Iris pigment epithelial cell (primary cell): ENCODE data around the gene BET1.
A peak's percentile ranks its signal among the peaks of the same experiment; 100 is the strongest.

Source experiments
- DNase-seq: peaks from one replicate; pipeline ENCODE4 v3.0.0-alpha.2; 2011; ENCODE audit warnings: low read depth

Gene BET1

DNA sequence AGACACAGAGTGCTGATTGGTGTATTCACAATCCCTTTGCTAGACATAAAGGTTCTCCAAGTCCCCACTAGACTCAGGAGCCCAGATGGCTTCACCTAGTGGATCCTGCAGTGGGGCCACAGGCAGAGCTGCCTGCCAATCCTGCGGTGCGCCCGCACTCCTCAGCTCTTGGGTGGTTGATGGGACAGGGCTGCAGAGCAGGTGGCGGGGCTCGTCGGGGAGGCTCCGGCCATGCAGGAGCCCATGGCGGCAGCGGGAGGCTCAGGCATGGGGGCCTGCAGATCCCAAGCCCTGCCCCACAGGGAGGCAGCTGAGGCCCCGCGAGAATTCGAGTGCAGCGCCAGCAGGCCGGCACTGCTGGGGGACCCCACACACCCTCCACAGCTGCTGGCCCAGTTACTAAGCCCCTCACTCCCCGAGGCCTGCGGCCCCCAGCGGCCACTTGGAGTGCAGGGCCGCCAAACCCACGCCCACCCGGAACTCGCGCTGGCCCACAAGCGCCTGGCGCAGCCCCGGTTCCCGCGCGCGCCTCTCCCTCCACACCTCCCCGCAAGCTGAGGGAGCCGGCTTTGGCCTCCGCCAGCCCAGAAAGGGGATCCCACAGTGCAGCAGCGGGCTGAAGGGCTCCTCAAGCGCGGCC is 7.7 kb upstream of the BET1 start:
- DNase-seq: no peak

DNA sequence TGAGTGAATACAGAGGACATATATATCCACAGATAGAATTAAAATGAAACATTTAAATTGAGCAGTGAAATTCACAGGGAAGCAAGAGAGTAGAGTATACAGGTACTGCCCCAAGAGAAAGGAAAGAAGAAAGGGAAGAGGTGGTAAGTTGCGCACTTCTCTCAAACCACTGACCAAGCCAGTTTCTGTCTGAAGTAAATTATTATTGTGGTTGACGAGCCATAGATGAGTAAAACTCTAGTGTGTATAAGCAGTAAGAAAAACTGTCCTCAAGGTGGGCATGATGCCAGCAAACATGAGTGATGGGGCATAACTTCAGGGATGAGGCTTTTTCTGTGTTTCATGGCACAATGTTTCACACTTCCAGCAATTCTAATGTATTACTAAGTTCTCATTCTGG is 4.4 kb upstream of the BET1 start:
- peak; percentile 21 for DNase-seq

DNA sequence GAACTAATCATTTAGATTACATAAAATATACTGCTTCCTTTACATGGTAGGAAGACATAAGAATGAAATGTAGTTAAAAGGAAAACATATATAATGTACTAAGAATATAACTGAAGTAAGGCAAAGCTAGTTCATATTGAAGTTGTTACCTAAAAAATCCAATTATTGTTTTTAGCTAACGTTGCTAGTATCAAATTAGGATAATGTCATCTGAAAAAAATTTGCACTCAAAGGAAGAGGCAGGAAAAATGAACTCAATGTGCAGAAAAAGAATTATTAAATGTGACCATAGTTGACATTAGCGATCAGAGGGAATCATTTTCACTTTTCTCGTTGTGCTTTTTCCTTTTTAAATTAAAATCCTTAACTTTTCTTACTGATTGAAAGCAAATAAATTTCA is 1.6 kb upstream of the BET1 start:
- no peak for DNase-seq

DNA sequence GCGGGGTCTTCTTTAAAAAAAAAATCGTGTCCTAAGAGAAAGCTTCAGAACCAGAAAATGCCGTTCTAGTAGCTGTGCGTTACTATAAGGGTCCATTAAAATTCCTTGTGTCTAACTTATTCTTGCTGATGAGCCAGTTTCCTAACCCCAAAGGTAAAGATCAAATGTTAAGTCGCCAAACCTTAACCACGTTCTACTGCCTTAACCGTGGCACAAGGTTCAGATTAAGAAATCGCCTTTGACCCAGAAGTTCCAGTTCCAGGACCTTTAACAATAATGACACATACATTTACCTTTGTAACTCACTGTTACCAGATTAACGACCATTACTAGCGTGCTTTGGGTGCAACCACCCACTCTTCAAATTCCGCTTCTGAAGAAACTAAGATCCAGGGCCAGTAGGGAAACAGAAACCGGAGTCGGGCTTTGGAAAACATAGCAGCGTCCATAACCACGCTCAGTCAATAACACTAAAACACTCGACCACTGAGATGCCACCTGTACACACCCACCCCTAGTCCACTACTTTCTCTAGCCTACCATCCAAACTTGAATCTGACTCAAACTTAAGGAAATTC is 620 bp downstream of the BET1 start:
- DNase-seq: peak; percentile 33

DNA sequence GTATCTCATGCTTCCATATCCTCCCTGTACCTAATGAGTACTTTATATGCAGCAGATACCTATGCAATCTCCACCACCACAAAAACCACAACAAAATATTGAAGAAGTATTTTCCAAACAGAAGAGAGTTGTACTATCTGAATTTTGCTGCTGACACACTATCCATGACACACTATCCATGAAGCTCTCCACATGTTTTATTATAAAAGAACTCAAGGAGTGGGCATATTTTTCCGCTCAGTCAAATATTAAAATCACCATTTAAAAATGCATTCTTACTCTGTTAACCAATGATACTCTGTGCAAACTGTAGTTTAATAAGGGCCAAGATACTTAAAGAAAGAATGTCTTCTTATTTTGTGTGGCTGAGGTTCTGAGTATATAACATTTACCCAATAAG is 2.8 kb downstream of the BET1 start:
- peak; percentile 8 for DNase-seq

GRCh38 chr7:93997868-93998267 is 6.3 kb downstream of the BET1 start:
- no peak for DNase-seq

DNA sequence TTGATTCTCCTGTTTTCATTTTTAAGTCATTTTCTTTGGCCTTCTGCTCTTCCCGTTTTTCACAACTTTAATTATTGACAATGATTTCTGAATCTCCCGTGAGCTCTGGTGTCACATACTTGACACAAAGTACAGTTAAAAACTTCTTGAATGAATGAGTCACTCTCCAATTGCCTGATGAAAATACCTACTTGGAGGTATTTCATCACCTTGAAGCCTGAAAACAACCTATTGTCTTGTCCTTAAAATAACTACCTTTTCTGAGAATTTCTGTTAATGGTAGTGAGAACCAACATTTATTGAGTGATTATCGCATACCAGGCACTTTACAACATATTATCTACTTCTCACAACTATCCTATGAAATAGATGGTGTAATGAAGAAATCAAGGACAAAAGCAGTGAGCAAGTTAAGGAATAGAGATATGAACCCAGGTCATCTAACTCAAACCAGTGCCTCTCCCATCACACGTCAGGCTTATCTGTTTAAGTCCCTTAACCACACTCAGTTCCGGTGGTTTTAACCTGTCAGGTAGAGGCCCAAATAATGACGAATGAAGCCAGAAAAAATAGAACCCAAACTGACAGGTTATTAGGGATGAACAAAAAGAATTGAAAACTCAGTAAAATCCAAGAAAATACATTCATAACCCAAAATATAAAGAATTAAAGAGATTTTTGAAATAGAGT is 11.6 kb downstream of the BET1 start:
- DNase-seq: no peak

DNA sequence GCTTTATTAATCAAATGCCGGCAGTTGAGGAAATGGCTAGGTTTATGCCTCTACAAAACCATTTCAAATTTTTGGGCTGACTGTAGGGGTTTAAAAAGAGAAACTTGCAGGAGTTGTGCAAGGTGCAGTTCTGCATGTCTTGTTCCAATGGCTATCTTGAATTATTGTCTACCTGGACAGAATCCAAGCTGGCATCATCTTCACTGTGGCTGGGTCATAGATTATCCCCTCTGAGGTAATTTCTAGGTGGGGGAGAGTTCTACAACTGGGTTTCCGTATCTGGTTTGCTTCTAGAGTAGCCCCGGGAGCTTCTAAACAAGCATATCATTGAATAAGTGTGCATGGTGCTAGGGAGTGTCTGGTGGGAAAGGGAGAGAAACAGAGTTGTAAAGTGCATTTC is 16.9 kb downstream of the BET1 start:
- no peak for DNase-seq

DNA sequence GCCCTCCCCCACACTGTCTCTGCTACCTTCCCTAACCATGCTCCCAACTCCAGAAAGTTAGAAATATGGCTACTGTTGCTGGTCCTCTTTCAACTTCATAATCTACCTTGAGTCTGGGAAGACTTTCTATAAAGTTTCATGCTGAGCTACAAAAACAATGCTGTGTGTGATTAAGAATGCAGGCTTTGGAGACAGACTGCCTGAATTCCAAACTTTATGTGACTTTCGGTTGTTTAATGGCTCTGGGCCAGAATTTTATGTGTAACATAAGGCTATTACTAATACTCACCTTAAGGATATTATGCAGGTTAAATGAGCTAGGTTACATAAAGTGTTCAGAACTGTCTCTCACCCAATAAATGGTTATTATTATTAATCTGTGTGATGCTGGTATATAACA is 19.1 kb downstream of the BET1 start:
- DNase-seq: peak; percentile 25

DNA sequence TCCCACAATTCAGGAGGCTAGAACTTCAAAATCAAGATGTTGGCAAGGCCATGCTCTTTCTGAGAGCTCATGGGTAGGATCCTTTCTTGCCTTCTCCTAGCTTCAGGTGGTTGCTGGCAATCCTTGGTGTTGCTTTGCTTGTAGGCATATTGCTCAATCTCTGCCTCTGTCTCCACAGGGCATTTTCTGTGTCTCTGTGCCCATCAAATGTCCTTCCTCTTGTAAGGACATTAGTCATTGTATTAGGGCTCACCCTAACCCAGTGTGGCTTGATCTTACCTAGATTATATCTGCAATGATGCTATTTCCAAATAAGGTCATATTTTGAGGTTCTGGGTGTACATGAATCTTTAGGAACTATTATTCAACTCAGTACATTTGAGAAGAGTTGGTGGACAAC is 20.1 kb downstream of the BET1 start:
- DNase-seq: no peak

- no peak for DNase-seq
Measured at GRCh38 chr7:93981480-93981874, 22.7 kb downstream of the BET1 start.

DNA sequence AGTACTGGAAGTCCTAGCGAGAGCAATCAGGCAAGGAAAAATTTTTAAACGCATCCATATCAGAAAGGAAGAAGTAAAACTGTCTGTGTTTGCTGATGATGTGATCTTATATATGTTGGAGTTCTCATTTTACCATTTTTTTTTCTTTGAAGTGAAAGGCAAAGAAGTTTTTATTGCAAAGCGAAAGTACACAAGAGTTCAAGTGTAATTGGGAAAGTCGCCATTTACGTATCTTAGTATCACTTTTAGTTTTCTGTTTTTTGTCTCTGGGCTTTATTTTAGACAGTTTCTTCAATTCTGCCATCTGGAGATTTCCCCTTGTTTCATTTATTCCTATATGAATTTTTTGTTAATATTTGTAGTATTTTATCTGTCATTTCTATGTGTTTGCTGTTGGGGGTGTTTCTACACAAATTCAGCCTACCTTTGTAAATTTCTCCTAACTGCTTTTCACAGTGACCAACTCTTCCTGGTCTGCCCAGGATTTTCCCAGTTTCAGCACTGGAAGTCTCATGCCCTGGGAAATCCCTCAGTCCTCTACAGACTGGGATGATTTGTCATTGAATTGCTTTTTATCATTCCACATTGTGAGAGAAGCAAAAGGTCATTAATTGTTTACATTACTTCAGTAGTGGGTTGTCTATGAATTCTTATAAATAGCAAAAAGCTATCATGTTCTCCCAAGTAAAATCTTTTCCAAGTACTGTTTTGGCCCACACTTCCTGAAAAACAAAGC is 23.2 kb downstream of the BET1 start:
- peak; percentile 24 for DNase-seq

GRCh38 chr7:93977211-93977950 is 26.8 kb downstream of the BET1 start:
- no peak for DNase-seq

DNA sequence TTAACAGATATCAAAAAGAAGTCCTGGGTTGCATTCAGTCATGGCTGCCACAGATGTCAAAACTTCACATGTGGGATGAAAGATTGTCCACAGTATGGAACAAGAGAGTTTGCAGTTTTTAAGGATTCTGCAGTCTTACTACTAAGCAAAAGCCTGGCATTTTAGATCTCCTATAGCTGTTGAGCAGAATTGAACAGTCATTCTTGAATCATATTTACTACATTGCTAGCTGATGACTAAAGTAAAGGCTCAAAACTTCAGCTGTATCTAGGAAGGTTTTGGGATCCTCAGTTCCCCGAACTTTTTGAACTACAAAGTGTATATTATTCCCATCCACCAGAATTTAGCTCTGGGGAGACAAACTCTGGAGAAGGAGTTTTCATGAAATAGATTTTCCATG is 31.0 kb downstream of the BET1 start:
- peak; percentile 60 for DNase-seq

GRCh38 chr7:93972029-93972725 is 32.0 kb downstream of the BET1 start:
- DNase-seq: no peak

DNA sequence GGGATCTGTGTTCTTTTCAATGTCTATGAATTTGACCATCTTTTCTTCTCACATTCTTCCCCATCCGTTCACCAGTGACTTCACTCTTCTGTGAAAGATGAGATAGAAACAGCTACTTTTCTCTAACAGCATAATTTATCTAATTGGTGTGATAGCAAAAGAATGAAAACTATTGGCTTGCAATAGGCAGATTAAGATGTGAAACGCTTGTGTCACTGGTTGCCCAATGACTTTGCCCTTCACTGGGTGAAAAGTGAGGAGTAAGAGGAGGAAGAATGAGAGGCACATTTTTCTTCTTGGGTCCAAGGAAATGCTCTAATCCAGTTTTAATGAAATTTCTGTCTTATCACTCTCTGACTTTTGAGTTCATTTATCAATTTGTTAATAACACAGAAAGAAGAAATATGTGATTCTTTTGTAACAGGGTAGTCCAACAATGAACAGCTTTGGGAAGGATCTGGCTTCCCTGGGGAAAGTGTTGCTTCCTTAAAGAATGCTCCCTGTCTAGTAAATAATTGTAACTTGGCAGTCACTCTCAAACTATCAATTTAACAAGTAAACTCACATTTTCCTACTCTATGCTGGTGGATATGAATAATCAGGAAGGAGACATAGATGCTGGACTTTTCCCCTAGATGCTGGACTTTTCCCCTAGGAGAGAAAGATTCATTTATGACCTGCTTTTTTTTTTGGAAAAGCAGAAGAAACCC is 35.1 kb downstream of the BET1 start:
- no peak for DNase-seq

DNA sequence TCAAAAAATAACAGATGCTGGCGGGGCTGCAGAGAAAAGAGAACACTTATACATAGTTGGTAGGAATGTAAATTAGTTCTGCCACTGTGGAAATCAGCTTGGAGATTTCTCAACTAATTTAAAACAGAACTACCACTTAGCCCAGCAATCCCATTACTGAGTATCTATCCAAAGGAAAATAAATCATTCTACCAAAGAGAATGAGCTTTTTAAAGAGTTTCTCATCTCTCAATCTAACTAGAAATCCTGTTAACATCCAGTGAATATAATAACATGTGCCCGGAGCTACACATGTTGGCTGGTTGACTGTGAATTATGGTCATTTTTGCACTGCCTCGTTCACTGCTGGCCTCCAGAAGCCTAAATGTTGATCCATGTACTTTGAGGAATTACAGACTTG is 39.3 kb downstream of the BET1 start:
- no peak for DNase-seq

DNA sequence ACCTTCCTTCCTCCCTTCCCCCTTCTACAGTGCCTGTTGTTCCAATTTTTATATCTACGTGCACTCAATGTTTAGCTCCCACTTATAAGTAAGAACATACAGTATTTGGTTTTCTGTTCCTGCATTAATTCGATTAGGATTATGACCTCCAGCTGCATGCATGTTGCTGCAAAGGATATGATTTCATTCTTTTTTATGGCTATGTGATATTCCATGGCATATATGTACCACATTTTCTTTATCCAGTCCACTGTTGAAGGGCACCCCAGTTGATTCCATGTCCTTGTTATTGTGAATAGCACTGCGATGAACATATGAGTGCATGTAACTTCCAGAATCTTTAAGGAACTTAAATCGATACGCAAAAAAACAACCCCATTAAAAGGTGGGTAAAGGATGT is 39.9 kb downstream of the BET1 start:
- DNase-seq: no peak

- DNase-seq: no peak
Measured at GRCh38 chr7:93960986-93961385, 43.2 kb downstream of the BET1 start.

DNA sequence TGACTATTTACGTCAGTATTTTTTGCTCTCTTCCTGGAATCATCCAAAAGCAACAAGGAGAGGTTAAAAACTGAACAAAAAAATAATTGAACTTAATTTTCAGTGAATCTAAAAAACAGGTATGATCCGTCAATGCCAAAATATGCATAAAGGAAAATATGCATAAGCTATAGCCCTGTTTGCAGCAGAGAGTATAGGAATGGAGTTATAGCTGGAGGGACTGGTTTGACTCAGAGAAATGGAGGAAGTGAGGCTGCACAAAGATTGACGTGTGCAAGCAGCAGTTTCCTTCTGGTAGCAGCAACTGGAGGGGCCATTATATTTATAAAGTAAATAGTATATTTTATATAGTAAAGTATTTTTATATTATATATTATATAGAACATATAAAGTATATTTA is 45.5 kb downstream of the BET1 start:
- DNase-seq: no peak

DNA sequence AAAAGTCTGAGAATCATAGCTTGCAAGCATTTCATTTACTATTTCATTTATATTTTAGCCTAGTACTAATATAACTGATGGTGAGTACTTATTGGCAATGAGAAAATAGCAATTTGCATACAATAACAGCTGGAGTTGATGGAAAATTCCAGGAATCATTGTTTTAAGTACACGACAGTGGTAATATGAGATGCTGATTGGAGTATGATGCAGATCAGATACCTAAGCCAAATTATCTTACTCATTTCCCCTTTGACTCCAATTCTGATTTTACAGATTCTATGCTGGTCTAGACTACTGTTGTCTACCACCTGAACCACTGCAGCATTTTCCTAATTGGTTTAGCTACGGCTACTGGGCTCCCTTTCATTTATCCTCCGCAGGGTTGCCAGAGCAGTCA is 45.9 kb downstream of the BET1 start:
- DNase-seq: peak; percentile 59
